Body of pancreas (tissue), 4 donors: Measurements from ENCODE around the gene CTSD. TPM values are rescaled to one million over a fixed set of nuclear protein-coding genes. Genes with fewer than 3 reads are reported as not detected.

Experiments used
- ATAC-seq: fragments of 150-250 bp; one replicate; pipeline ENCODE4 v1.9.1; 2016
- DNase-seq, 4 donors: peaks; one replicate each; pipeline ENCODE4 v3.0.0-alpha.2; 2019
- H3K27ac ChIP-seq, 4 donors: fragments of 200-600 bp; sonication (generic); 1 replicate in 3 of 4; 2 replicates in 1 of 4; pipeline versions ENCODE4 v1.5.1 to v1.6.1; 2016 to 2019; ENCODE audit warnings: mild to moderate bottlenecking in 1 of 4, mixed read lengths in 1 of 4, moderate library complexity in 1 of 4
- H3K27me3 ChIP-seq, 2 donors: fragments of 200-600 bp; sonication (generic); one replicate each; pipeline ENCODE4 v1.6.0; 2016; ENCODE audit warnings: mild to moderate bottlenecking in 1 of 2
- H3K36me3 ChIP-seq, 2 donors: fragments of 200-600 bp; sonication (generic); replicated peaks in 1 of 2; 2 replicates each; pipeline ENCODE4 v1.5.1; 2016; ENCODE audit warnings: low read depth in 2 of 2; ENCODE audit not compliant: insufficient read depth in 1 of 2
- H3K4me1 ChIP-seq: fragments of 200-600 bp; sonication (generic); one replicate; pipeline ENCODE4 v1.6.0; 2016
- H3K4me3 ChIP-seq, 2 donors: fragments of 200-600 bp; sonication (generic); 1 replicate in 1 of 2; 2 replicates in 1 of 2; pipeline ENCODE4 v1.5.1; 2016 to 2019
- H3K9me3 ChIP-seq, 3 donors: fragments of 200-600 bp; sonication (generic); 1 replicate in 2 of 3; 2 replicates in 1 of 3; pipeline ENCODE4 v1.5.1; 2016
- POLR2A ChIP-seq, 3 donors: fragments of 450-650 bp; IDR thresholded peaks; one replicate each; pipeline ENCODE4 v1.6.1; 2016; ENCODE audit warnings: antibody characterized with exemption in 3 of 3, mild to moderate bottlenecking in 2 of 3
- WGBS, 2 donors: methylation state at CpG; one replicate each; pipeline ENCODE4 v1.1.5; 2017; 5-methylcytosine and 5-hydroxymethylcytosine counted together
- intact Hi-C: fragments of 100-400 bp; cut with DNase I; formaldehyde crosslinking; loops from one replicate; pipeline ENCODE4 v1.15.1; 2023
- total RNA-seq, 2 donors: library from RNA; depleted of rRNA; stranded (reverse); fragments of >200 nt; gene quantifications; one replicate each; pipeline ENCODE4 v1.1.0, GENCODE V29; 2016
- TF ChIP-seq, protein P1 (sequence below), 7 experiments: fragments of 450-650 bp in 4 of 7; fragments of 200-600 bp in 3 of 7; sonication (generic) in 3 of 7; IDR thresholded peaks; one replicate each; pipeline ENCODE4 v1.5.1; 2016 to 2019; ENCODE audit warnings: antibody characterized with exemption in 7 of 7

Gene CTSD
- total RNA-seq, 2 donors from 2014 or later = 214 to 255 TPM

DNA sequence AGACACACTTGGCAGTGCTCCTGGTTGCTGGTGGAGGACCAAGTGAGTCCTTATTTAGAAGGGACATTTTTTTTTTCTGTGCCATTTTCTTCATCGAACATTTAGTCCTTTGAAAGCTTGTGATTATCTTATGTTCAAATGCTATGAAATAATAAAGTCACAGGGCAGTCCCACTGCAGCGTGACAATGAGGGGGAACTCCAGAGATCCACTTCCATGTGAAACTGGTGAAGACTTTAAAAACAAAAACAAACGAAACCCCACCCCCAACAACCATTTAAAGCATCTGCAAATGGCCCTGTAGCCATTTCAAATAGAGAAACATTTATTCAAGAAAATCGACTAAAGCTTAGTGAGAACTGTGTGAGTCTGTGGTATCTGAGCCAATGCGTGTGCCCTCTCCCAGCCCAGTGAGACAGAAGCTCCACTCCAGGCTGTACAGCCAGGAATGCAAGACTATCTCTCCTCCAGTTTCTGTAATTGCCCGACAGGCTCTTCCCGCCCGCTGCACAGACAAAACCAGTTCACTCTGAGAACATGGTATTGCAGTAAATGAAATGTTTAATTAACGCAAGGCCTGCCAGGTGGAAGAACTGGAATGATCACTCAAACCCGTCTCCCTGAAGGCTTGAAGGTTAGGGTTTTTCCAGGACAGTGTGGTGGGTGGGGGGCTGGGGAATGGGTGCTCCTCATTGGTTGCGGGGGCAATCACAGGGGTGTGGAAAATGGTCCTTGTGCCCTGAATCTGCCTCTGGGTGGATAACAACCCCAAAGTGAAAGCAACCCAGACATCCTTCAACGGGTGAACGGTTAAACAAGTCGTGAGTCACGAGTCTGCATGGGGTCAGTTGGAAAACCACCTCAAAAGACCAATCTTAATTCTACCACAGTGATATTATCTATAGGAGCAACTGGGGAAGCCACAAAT is 58.3 kb downstream of the CTSD start:
- WGBS, 2 donors = 57 to 60% methylated on average over 15 of the region's 15 CpGs
- intact Hi-C loops = no loop called here

DNA sequence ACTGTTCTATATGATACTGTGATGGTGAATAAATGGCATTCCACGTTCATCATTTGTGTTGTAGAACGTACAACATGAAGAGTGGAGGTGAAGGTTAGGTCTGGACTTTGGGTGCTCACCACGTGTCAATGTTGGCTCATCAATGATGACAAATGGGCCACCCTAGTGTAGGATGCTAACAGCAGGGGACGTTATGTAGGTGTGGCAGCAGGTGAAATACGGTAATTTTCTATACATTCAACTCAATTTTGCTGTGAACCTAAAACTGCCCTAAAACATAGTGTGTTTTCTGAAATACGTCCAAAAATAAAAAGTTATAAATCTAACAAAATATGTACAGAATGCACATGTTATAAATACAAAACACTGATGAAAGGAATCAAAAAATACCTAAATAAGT is 60.6 kb downstream of the CTSD start:
- no peak for DNase-seq
- intact Hi-C loops = no loop called here
- TF ChIP-seq POLR2A (IDR thresholded peaks at IDR 0.05) = no peak
- TF ChIP-seq, protein P1, sequence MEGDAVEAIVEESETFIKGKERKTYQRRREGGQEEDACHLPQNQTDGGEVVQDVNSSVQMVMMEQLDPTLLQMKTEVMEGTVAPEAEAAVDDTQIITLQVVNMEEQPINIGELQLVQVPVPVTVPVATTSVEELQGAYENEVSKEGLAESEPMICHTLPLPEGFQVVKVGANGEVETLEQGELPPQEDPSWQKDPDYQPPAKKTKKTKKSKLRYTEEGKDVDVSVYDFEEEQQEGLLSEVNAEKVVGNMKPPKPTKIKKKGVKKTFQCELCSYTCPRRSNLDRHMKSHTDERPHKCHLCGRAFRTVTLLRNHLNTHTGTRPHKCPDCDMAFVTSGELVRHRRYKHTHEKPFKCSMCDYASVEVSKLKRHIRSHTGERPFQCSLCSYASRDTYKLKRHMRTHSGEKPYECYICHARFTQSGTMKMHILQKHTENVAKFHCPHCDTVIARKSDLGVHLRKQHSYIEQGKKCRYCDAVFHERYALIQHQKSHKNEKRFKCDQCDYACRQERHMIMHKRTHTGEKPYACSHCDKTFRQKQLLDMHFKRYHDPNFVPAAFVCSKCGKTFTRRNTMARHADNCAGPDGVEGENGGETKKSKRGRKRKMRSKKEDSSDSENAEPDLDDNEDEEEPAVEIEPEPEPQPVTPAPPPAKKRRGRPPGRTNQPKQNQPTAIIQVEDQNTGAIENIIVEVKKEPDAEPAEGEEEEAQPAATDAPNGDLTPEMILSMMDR (IDR thresholded peaks at IDR 0.05) = no peak
- 67% methylated on average over 6 of the region's 6 CpGs for WGBS, 2 donors
- no peaks in the 10 kb centered on the region for H3K36me3 ChIP-seq
- H3K4me3 ChIP-seq = no peak overlapping the region
- no peak overlapping the region for H3K27ac ChIP-seq
- H3K4me1 ChIP-seq = no peaks in the 10 kb centered on the region
- ATAC-seq = no peak
- no peaks in the 10 kb centered on the region for H3K9me3 ChIP-seq
- H3K27me3 ChIP-seq = no peaks in the 10 kb centered on the region

More for the DNA sequence above, 58.3 kb downstream of the CTSD start:
- Histone ChIP-seq H3K27me3 (no peaks in the 10 kb centered on the region), H3K4me1 (no peaks in the 10 kb centered on the region), H3K9me3 (no peaks in the 10 kb centered on the region), H3K36me3 (no peaks in the 10 kb centered on the region), H3K4me3 (no peak overlapping the region), H3K27ac (peak overlapping the region in 1 of 4 donors; percentile 31)
- TF ChIP-seq, protein P1 (IDR thresholded peaks at IDR 0.05) = no peak
- no peak for TF ChIP-seq POLR2A (IDR thresholded peaks at IDR 0.05)
- no peak for DNase-seq
- peak; percentile 24 for ATAC-seq

Other genes with a start within 250 kb of the CTSD start
- gene DUSP8, start 191.7 kb downstream of the CTSD start, total RNA-seq = 10 to 100 TPM in 1 of 2 donors, 1 to 10 TPM in 1; 7.0 to 19.1 TPM
- not detected for gene KRTAP5-1, start 178.6 kb downstream of the CTSD start, total RNA-seq
- gene KRTAP5-2, start 165.6 kb downstream of the CTSD start, total RNA-seq = not detected
- not detected for gene KRTAP5-3, start 155.5 kb downstream of the CTSD start, total RNA-seq
- not detected for gene KRTAP5-4, start 141.8 kb downstream of the CTSD start, total RNA-seq
- gene KRTAP5-5, start 134.2 kb downstream of the CTSD start, total RNA-seq = not detected
- not detected for gene KRTAP5-6, start 66.7 kb downstream of the CTSD start, total RNA-seq
- under 1 TPM in 1 of 2 donors, not detected in 1; 0.26 TPM for gene IFITM10, start 13.3 kb downstream of the CTSD start, total RNA-seq
- gene SYT8, start 71.1 kb upstream of the CTSD start, total RNA-seq = 10 to 100 TPM in 1 of 2 donors, 1 to 10 TPM in 1; 6.0 to 32.6 TPM
- gene TNNI2, start 75.1 kb upstream of the CTSD start, total RNA-seq = 1 to 10 TPM; 3.4 to 3.6 TPM
- gene LSP1, start 89.2 kb upstream of the CTSD start, total RNA-seq = 10 to 100 TPM in 1 of 2 donors, 1 to 10 TPM in 1; 9.9 to 11.5 TPM
- not detected for gene PRR33, start 128.0 kb upstream of the CTSD start, total RNA-seq
- 1 to 10 TPM in 1 of 2 donors, not detected in 1; 1.6 TPM for gene TNNT3, start 155.8 kb upstream of the CTSD start, total RNA-seq
- gene MRPL23, start 183.4 kb upstream of the CTSD start, total RNA-seq = 10 to 100 TPM; 40.2 to 83.4 TPM
- 100 to 1,000 TPM; 151 to 234 TPM for gene H19, start 233.9 kb upstream of the CTSD start, total RNA-seq